Retina (tissue), 1 donor: ENCODE measurements around the gene FKBP4.

Experiments
- DNase-seq: peaks from one replicate; pipeline ENCODE4 v3.0.0-alpha.2; 2016

FKBP4 gene

DNA sequence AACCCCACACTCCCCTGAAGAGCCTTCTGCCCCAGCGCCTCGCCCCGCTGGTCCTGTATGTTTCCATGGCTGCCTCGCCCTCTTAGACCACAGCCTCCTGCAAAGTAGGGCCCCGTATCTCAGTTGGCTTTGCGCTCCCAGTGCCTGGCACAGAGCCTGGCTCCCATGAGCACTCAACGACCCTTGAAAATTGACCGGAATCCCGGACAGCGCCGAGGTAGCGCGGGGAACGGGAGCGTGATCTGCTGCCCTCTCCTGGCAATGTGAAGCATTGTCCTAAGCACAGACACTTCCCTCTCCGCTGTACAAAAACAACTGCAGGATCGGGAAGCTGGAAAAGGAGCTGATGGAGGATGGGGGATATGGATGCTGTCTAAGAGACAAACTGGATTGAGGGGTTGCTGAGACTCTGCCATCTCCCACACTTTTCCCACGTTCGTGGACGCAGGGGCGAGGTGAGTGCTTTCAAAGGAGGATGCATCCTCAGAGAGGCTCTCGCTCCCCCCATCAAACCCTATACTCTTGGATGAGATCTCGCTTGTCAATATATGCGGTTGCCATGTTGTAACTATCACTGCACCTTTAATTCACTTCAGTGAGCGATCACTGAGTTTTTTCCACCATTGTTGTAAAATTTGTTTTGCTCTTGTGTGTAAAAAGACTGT, 10.7 kb upstream of the FKBP4 start:
- peak; percentile 82 for DNase-seq

DNA sequence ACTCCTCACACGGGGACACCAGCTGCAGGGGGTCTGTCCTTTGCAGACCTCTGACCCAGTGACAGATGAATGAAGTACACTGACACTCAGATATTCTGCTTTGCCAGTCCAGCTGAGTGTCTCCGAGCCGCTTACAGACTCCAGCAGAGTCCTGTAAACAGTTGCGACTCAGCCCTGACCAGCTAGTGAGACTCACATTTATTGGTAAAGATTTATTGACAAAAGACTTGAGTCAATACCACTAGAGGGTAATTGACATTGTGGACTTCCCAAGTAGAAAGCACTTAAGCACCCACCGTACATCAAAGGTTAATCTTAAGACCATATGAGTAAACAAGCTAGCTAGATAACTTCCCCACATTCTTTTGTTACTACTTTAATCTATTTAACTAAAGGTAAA, 9.8 kb upstream of the FKBP4 start:
- DNase-seq, result no peak

DNA sequence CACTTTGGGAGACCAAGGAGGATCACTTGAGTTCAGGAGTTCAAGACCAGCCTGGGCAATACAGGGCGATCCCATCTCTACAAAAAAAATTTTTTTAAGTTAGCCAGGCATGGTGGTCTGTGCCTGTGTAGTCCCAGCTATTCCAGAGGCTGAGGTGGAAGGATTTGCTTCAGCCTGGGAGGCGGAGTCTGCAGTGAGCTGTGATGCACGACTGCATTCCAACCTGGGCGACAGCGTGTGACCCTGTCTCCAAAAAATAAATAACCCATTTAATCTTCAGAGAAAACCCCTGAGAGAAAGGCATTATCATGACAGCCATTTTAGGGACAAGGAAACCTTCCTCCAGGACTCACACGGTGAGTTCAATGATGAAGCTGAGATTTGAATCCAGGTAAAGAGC, 3.7 kb upstream of the FKBP4 start:
- no peak for DNase-seq

DNA sequence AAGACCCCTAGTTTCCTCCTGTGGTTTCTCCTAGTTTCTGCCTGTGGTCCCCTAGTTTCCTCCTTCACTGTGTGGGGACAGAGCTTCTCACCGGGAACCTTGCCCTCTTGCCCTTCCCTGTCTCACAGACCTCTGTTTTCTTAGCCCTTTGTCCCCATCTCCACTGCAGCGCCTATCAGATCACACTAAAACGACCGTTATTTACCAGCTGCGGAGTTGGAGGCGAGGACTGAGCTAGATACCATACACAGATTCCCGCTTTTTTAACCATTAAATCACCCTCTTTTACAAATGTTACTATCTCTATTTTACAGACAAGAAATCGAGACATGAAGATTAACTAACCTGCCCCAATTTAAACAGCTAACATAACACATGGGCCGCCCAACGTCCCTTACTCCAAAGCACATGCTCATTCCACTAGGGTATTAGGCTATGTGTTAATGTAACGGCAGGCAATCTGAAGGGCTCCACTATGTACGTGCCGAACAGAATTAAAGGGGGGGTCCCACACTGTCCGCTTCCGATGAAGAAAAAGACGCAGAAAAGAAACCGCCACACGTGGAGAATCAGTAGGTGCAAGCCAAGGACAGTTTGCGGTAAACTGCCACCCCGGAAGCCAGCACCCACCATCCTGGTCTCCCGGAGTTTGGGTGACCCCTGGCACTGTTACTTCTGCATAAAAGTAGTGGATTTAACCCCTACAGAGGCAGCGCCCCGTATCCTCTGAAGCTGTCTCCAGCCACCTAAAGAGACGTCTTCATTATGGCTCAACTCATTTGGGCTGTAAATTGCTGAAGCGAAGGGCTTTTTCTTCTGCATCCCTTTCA, 1.9 kb upstream of the FKBP4 start:
- DNase-seq, result peak; percentile 23

DNA sequence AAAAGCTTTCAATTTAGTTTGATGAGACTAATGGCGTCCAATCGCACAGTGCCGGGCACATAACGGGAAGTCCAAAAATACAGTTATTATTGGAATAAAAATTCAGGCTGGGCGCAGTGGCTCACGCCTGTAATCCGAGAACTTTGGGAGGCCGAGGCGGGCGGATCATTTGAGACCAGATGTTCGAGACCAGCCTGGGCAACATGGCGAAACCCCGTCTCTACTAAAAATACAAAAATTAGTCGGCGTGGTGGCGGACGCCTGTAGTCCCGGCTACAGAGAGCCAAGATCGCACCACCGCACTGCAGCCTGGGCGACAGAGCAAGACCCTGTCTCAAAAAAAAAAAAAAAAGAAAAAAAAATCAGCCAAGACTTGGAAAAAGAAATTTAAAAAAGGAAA, 1.2 kb upstream of the FKBP4 start:
- DNase-seq, result no peak

DNA sequence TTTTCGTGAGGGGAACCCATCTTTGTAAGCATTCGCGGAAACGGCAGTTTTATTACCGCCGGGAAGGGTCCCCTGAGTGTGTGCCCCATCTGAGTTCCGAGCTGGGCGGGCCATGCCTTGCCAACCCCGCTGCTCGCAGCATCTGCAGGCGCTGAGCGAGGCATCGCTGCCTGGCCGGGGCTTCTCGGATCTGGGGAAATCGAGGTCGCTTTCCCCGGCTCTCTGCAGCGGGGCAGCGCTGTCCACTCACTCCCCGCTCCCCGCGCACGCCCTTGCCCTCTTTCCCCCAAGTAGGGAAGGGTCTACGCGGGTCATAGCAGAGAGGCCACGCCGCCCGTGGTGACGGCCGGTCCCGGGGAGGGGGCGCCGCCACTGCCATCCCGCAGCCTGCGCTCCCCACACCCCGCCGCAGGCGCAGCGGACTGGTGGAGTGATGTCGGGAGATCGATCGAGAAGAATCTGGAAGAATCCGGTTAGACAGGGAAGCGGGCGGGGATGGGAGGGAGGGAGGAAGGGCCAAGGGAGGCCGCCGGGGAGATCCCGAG, 507 bp upstream of the FKBP4 start:
- DNase-seq, result peak; percentile 91

DNA sequence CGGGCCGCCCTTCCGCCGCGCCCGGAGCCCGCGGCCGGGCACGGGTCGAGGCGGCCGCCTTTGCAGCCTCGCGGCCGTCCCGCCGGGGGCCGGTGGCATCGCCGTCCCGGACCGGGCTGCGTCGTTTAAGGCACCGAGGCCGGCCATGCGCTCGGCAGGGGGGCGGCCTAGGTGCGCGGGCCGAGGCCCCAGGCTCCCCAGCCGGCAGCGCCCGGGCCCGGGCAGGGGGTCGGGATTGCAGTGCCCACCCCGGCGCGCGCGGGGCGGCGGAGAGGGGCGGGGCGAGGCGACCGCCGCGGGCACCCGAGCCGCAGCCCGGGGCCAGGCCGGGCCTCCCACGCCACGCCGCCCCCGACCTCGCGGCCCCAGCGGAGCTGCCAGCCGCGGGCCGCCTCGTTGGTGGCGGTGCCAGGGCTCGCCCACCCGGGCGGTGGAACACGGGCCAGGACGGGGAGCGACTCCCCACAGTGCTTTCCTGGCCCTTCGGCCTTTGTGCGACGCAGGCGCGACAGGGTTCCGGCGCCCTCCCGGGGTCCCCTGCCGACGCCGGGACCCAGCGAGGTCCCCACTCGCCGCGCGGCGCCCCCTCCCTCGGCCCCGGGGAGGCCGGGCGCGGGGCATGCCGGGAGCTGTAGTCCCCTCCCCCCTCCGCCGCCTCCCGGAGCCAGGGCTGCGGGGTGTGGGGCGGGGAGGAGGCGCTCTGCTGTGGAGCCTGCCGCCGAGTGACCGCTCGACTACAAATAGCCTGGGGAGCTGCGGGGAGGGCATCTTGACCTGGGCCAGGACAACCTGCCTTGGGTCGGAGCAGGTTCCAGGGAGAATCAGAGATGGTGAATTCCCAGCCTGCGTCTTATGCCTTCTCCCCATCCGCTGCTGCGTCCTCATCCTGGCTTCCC, 769 bp downstream of the FKBP4 start:
- peak; percentile 83 for DNase-seq

DNA sequence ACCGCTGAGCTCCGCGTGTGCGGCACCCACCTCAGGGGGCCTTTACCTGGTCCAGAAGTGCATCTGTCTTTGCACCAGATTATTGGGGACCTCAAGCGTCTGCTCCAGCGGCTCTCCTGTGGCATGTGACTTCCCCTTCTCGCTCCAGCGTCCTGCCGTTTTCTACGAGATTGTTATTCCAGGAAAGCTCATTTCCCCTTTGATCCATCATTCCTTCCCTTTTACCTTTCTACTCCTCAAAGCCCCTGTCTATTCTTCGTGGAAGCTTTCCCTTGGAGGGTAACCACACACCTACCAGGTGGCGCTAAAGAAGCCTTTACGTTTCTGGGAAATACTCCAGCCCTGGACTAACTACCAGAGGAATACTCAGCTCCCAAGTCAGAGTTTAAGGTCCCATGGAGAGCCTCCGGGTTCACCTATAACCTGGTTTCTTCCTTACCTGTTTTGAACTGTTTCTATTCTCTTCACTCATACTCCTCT, 1.5 kb downstream of the FKBP4 start:
- DNase-seq, result no peak

DNA sequence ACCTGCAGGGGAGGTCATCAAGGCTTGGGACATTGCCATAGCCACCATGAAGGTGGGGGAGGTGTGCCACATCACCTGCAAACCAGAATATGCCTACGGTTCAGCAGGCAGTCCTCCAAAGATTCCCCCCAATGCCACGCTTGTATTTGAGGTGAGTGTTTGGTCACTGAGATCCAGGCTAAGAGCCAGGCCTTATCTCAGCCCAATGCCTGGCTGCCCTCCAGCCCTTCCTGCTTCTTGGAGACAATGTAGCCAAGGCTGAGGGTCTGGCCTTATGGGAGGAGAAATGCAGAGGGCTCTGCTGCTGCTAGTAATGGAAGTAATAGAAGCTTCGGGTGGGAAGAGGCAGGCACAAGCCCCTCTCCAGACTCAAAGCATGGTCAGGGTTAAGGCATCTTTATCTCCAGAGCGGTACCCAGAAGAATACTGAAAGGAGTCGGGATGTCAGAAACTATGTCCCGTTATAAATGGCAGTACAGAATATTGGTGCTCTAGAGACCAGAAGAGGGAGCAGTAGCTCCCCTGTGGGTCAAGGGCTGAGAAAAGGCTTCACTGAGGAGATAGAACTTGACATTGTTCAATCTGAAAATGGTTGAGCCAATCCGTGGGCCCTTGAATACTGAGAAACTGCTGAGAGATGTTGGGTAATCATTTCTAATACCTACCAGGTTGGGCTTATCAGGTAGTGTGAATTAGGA, 3.1 kb downstream of the FKBP4 start:
- no peak for DNase-seq

DNA sequence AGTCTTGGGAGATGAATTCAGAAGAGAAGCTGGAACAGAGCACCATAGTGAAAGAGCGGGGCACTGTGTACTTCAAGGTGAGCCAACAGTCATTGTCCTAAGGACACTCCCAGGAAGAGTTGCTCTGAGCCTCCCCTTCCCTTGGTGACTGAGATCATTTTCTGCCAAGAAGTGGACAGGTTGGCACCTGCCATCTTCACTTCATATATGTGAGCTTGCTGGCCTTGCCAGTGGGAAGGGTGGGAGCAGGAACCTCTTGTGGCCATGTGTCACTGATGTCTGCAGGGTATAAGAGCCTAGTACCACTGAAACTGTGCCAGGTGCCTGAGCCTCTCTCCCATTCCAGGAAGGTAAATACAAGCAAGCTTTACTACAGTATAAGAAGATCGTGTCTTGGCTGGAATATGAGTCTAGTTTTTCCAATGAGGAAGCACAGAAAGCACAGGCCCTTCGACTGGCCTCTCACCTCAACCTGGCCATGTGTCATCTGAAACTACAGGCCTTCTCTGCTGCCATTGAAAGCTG, 5.3 kb downstream of the FKBP4 start:
- DNase-seq, result no peak

DNA sequence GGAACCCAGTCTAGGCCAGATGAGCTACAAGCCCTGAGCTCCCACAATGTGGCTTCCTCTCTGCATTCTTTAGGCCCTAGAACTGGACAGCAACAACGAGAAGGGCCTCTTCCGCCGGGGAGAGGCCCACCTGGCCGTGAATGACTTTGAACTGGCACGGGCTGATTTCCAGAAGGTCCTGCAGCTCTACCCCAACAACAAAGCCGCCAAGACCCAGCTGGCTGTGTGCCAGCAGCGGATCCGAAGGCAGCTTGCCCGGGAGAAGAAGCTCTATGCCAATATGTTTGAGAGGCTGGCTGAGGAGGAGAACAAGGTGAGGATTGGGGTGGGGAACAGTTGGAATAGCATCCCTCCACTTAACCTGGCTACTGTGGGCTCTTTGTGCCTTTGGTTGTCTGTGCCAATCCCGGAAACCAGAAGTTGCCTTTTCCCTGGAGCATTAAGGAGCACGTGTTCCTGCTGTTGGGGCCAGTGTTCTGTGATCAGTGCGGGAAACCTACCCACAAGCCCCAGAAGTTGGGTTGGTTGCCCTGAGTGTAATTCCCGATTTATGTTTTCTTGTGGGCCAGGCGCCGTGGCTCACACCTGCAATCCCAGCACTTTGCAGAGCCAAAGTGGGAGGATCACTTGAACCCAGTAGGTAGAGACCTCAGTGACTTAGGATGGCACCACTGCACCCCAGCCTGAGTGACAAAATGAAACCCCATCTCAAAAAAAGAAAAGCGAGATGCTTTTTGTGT, 6.4 kb downstream of the FKBP4 start:
- no peak for DNase-seq

DNA sequence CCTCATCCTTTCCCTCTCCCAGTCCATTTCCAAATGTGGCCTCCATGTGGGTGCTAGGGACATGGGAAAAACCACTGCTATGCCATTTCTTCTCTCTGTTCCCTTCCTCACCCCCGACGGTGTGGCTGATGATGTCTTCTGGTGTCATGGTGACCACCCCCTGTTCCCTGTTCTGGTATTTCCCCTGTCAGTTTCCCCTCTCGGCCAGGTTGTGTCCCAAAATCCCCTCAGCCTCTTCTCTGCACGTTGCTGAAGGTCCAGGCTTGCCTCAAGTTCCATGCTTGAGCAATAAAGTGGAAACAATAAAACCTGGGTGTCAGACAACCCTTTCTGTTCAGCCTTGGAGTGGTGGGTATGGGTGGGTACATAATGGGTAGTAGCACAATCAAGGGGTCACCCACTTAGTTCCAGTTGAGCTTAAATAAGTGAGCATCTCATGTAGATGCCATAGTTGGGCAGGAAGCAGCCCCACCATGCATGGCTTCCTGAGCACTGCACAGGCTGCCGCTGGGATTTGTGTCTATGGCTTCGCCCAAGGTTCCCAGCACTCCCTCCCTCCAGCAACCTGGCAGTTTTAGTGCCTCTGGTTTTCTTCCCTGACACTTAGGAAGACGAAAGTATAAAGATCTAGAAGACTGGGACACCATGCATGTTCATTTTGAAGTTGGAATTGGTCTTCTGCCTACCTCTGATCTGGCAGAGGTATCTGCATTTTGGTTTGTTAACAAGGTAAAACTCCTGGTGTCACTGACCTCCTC, 9.0 kb downstream of the FKBP4 start:
- DNase-seq, result no peak

DNA sequence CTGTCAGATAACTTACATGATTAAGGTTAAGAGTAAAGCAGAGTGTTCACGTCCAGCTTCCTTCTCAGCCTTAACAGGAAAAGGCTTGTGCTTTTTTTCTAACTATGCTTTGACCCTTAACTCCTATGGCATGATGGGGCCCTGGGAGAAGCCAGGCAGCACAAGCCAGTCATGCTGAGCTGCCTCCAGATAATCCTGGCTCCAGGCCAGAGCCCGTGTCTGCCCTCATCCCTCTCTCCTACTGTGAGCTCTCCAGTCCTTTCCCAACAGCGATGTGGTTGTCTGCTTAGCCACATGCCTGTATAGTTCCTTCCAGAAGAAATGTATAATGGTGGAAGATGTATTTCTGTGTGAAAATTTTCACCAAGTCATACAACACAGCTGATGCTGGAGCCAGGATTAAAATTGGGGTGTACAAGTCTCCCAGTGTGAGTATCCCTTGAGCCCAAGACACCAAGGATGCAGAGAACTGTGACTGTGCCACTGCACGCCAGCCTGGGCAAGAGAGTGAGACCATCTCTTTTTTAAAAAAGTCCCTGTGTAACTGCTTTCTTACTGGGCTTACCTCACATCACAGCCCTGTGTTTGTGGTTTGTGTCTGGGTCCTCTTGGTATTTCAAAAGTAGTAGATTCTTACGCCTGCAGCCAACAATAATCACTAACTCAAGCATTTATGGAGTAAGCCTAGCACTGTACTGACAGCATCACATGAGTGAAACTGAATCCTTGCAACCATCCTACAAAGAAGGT, 9.8 kb downstream of the FKBP4 start:
- DNase-seq, result no peak

DNA sequence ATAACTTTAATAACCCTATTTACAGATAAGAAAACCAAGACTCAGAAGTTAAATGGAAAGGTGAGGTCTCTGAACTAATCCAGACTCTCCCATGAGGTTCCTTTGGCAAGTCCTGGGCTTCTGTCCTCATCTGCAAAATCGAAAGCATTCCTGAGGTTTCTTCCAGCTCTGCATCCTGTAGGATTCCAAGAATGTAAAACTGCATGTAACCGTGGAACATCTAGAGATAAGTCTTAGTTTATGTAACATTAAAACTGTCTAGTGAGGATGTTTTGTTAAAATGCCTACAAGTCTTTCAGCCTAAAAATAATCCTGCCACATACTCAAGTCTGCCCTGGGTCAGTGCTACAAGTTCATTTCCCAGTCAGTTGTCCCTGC, 10.4 kb downstream of the FKBP4 start:
- DNase-seq, result no peak

DNA sequence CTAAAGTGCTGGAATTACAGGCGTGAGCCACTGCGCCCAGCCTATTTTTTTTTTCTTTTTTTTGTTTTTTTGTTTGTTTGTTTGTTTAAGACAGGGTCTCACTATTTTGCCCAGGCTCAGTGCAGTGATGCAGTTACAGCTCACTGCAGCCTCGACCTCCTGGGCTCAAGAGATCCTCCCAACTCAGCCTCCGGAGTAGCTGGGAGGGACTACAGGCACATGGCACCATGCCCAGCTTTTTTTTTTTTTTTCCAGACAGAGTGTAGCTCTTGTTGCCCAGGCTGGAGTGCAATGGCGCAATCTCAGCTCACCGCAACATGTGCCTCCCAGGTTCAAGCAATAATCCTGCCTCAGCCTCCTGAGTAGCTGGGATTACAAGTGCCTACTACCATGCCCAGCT, 11.9 kb downstream of the FKBP4 start:
- DNase-seq, result no peak

DNA sequence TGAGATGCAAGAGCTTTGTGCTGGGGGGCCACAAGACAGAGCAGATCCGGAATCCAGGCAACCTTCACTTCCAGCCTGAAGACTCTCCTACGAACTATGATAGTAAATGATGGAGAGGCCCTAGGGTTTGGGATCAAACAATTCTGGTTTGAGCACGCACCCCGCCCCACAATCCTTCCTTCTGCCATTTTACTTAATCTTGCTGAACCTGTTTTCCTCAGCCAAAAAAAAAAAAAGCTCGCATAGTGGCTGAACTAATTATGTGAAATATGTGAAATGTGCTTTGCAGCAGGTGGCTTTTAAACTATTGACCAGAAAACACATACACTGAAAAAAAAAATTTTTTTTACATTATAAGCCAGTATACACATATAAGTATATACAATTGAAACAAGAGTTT, 17.0 kb downstream of the FKBP4 start:
- peak; percentile 31 for DNase-seq

DNA sequence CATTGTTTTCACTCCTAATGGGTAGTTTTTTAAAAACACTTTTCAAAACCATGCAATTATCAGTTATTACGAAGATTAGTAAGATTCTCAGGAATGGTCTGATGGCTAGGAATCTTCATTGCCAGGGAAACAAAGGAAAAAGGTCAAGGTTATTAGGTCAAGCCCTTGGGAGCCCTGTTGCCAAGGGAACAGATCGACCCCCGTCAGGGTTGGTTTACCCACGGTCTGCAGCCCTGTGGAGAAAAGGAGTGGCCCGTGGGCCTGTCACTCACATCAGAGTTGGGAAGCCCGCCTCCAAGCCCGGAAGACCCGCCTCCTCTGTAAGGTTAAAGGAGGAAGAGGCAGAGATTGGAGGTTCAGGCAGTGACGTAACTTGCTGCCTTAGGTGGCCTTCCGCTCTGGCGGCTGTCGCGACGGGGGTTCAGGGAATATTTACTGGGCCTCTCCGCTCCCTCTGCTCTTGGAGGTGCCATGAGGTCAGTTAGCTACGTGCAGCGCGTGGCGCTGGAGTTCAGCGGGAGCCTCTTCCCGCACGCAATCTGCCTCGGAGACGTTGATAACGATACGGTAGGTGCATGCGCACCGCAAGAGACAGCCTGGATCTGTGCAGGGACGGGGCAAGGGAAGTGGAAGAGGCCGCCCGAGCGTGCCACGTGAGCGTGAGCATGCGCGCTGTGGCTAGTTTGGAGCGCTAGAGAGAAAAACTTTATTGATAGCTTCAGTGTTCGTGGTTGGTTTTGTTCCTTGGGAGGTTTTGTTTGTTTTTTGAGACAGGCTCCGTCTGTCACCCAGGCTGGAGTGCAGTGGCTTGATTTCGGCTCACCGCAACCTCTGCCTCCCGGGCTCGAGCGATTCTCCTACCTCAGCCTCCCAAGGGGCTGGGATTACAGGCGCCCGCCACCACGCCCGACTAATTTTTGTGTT, 17.8 kb downstream of the FKBP4 start, which contains the start of gene ITFG2:
TSS of gene ITFG2 (plus strand) at position 379 of the 924 bp plus-strand sequence. CDS start at position 472, 93 bp downstream.
- peak; percentile 100 for DNase-seq
